ENCODE results near the gene MAP2K2. TPM values are rescaled to one million over a fixed set of nuclear protein-coding genes. Genes with fewer than 3 reads are reported as not detected.

MAP2K2 gene
- 184 TPM for polyA plus RNA-seq (2013, experiment 1 of 2)
- 179 TPM for polyA plus RNA-seq (2013, experiment 2 of 2)

GRCh38 chr19:4123615-4124568 is at the start of gene MAP2K2:
Gene MAP2K2 (minus strand): TSS chr19:4124122. CDS start chr19:4123875, 247 bp downstream.
- Histone ChIP-seq H2BK5ac (ENCODE audit: low read depth, low read length, poor library complexity, severe bottlenecking) (peak within 1 kb of the TSS; percentile 50), H2BK12ac (ENCODE audit: low read length in 2 of 2) (peak within 1 kb of the TSS; percentile 26 to 54), H3K4me1 (ENCODE audit: control insufficient read depth, insufficient read depth, low read depth, low read length) (peaks cover 23% of the 10 kb centered on the region), H3K14ac (ENCODE audit: low read length in 2 of 2) (peak within 1 kb of the TSS in 1 of 2 experiments; percentile 99), H3K4ac (ENCODE audit: low read depth in 1 of 2, low read length in 2 of 2) (peak within 1 kb of the TSS; percentile 35 to 87), H2AK5ac (ENCODE audit: low read length, severe bottlenecking) (peak within 1 kb of the TSS; percentile 70), H3K36me3 (ENCODE audit: control insufficient read depth in 1 of 2, insufficient read depth in 2 of 2, low read depth in 1 of 2, low read length in 2 of 2) (peaks cover 9 to 19% of the 10 kb centered on the region in 2 experiments), H3K18ac (ENCODE audit: low read depth in 1 of 2, low read length in 2 of 2) (peak within 1 kb of the TSS; percentile 94 to 97), H3K27me3 (ENCODE audit: control insufficient read depth in 1 of 2, insufficient read depth in 1 of 2, low read length in 2 of 2) (no peaks in the 10 kb centered on the region), H3K27ac (ENCODE audit: low read length, poor library complexity, severe bottlenecking) (peak within 1 kb of the TSS; percentile 59), H2BK120ac (ENCODE audit: low read depth, low read length) (peak within 1 kb of the TSS; percentile 77), H3K9me3 (ENCODE audit: control insufficient read depth, low read length) (no peaks in the 10 kb centered on the region), H3K9ac (ENCODE audit: low read length) (peak within 1 kb of the TSS; percentile 97), H3K4me2 (ENCODE audit: low read length, poor library complexity, severe bottlenecking) (peak within 1 kb of the TSS; percentile 98), H2AFZ (ENCODE audit: low read depth, low read length) (peak within 1 kb of the TSS; percentile 60), H3K4me3 (ENCODE audit: insufficient read depth in 1 of 2, low read depth in 1 of 2, low read length in 2 of 2) (peak within 1 kb of the TSS; percentile 98), H3K79me1 (replicated peaks; ENCODE audit: low read length, poor library complexity, severe bottlenecking) (peaks cover 5% of the 10 kb centered on the region), H4K8ac (ENCODE audit: low read length) (peak within 1 kb of the TSS; percentile 95), H4K91ac (ENCODE audit: low read length) (peak within 1 kb of the TSS; percentile 77), H2BK15ac (ENCODE audit: low read depth, poor library complexity, severe bottlenecking) (peak within 1 kb of the TSS; percentile 69), H3K23ac (ENCODE audit: low read length in 2 of 2) (peak within 1 kb of the TSS; percentile 47 to 77)
- WGBS, result 11% methylated on average over 63 of the region's 102 CpGs
- peak; percentile 90 for DNase-seq

GRCh38 chr19:4172861-4173473 is 49.0 kb upstream of the MAP2K2 start:
- Histone ChIP-seq H4K8ac (ENCODE audit: low read length) (no peak overlapping the region), H3K14ac (ENCODE audit: low read length in 2 of 2) (no peak overlapping the region), H3K4me3 (ENCODE audit: insufficient read depth in 1 of 2, low read depth in 1 of 2, low read length in 2 of 2) (peak overlapping the region; percentile 14 to 24), H2AK5ac (ENCODE audit: low read length, severe bottlenecking) (no peak overlapping the region), H3K36me3 (ENCODE audit: control insufficient read depth in 1 of 2, insufficient read depth in 2 of 2, low read depth in 1 of 2, low read length in 2 of 2) (peaks cover 17 to 33% of the 10 kb centered on the region in 2 experiments), H3K27me3 (ENCODE audit: control insufficient read depth in 1 of 2, insufficient read depth in 1 of 2, low read length in 2 of 2) (peaks cover 32 to 33% of the 10 kb centered on the region in 2 experiments), H2AFZ (ENCODE audit: low read depth, low read length) (no peak overlapping the region), H3K4ac (ENCODE audit: low read depth in 1 of 2, low read length in 2 of 2) (no peak overlapping the region), H4K91ac (ENCODE audit: low read length) (no peak overlapping the region), H3K79me1 (replicated peaks; ENCODE audit: low read length, poor library complexity, severe bottlenecking) (no peaks in the 10 kb centered on the region), H2BK15ac (ENCODE audit: low read depth, poor library complexity, severe bottlenecking) (no peak overlapping the region), H3K27ac (ENCODE audit: low read length, poor library complexity, severe bottlenecking) (no peak overlapping the region), H3K9me3 (ENCODE audit: control insufficient read depth, low read length) (no peaks in the 10 kb centered on the region), H3K4me1 (ENCODE audit: control insufficient read depth, insufficient read depth, low read depth, low read length) (peaks cover 9% of the 10 kb centered on the region), H2BK12ac (ENCODE audit: low read length in 2 of 2) (no peak overlapping the region), H3K4me2 (ENCODE audit: low read length, poor library complexity, severe bottlenecking) (peak overlapping the region; percentile 52), H2BK120ac (ENCODE audit: low read depth, low read length) (no peak overlapping the region), H2BK5ac (ENCODE audit: low read depth, low read length, poor library complexity, severe bottlenecking) (no peak overlapping the region), H3K18ac (ENCODE audit: low read depth in 1 of 2, low read length in 2 of 2) (no peak overlapping the region), H3K23ac (ENCODE audit: low read length in 2 of 2) (no peak overlapping the region), H3K9ac (ENCODE audit: low read length) (no peak overlapping the region)
- 14% methylated on average over 37 of the region's 45 CpGs for WGBS
- peak; percentile 52 for DNase-seq

DNA sequence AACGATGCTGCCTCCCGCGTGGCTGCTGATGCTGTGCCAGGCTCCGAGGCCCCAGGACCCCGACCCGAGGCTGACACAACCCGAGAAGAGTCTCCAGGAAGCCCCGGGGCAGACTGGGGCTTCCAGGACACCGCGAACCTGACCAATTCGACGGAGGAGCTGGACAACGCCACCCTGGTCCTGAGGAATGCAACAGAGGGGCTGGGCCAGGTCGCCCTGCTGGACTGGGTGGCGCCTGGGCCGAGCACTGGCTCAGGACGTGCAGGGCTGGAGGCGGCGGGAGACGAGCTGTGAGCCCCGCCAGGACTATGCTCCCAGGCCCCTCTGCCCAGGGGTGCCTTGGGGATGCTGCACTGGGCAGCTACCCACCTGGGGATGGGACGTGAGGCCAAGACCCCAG is 47.8 kb upstream of the MAP2K2 start:
- H3K79me1 ChIP-seq (replicated peaks; ENCODE audit: low read length, poor library complexity, severe bottlenecking), result no peaks in the 10 kb centered on the region
- H3K9ac ChIP-seq (ENCODE audit: low read length), result no peak overlapping the region
- H2BK12ac ChIP-seq (ENCODE audit: low read length in 2 of 2), result no peak overlapping the region
- WGBS, result 66% methylated on average over 22 of the region's 22 CpGs
- H3K4ac ChIP-seq (ENCODE audit: low read depth in 1 of 2, low read length in 2 of 2), result no peak overlapping the region
- no peak overlapping the region for H3K23ac ChIP-seq (ENCODE audit: low read length in 2 of 2)
- H3K4me3 ChIP-seq (ENCODE audit: insufficient read depth in 1 of 2, low read depth in 1 of 2, low read length in 2 of 2), result no peak overlapping the region
- no peak overlapping the region for H2BK15ac ChIP-seq (ENCODE audit: low read depth, poor library complexity, severe bottlenecking)
- H4K8ac ChIP-seq (ENCODE audit: low read length), result no peak overlapping the region
- no peak overlapping the region for H3K14ac ChIP-seq (ENCODE audit: low read length in 2 of 2)
- peak overlapping the region; percentile 15 for H4K91ac ChIP-seq (ENCODE audit: low read length)
- no peak overlapping the region for H3K4me2 ChIP-seq (ENCODE audit: low read length, poor library complexity, severe bottlenecking)
- peaks cover 34 to 38% of the 10 kb centered on the region in 2 experiments for H3K27me3 ChIP-seq (ENCODE audit: control insufficient read depth in 1 of 2, insufficient read depth in 1 of 2, low read length in 2 of 2)
- H2BK5ac ChIP-seq (ENCODE audit: low read depth, low read length, poor library complexity, severe bottlenecking), result no peak overlapping the region
- peaks cover 9% of the 10 kb centered on the region for H3K4me1 ChIP-seq (ENCODE audit: control insufficient read depth, insufficient read depth, low read depth, low read length)
- no peak overlapping the region for H2BK120ac ChIP-seq (ENCODE audit: low read depth, low read length)
- H3K18ac ChIP-seq (ENCODE audit: low read depth in 1 of 2, low read length in 2 of 2), result no peak overlapping the region
- H3K27ac ChIP-seq (ENCODE audit: low read length, poor library complexity, severe bottlenecking), result no peak overlapping the region
- H2AFZ ChIP-seq (ENCODE audit: low read depth, low read length), result no peak overlapping the region
- H3K36me3 ChIP-seq (ENCODE audit: control insufficient read depth in 1 of 2, insufficient read depth in 2 of 2, low read depth in 1 of 2, low read length in 2 of 2), result peaks cover 13 to 27% of the 10 kb centered on the region in 2 experiments
- H3K9me3 ChIP-seq (ENCODE audit: control insufficient read depth, low read length), result no peaks in the 10 kb centered on the region
- no peak overlapping the region for H2AK5ac ChIP-seq (ENCODE audit: low read length, severe bottlenecking)
- DNase-seq, result no peak

- Histone ChIP-seq H3K4me1 (ENCODE audit: control insufficient read depth, insufficient read depth, low read depth, low read length) (no peaks in the 10 kb centered on the region), H3K27ac (ENCODE audit: low read length, poor library complexity, severe bottlenecking) (no peak overlapping the region)
These were observed 40.3 kb upstream of the MAP2K2 start for GRCh38 chr19:4164262-4164661.

More at GRCh38 chr19:4164262-4164661, 40.3 kb upstream of the MAP2K2 start:
- Histone ChIP-seq H3K9me3 (ENCODE audit: control insufficient read depth, low read length) (no peaks in the 10 kb centered on the region), H2BK12ac (ENCODE audit: low read length in 2 of 2) (no peak overlapping the region), H2BK15ac (ENCODE audit: low read depth, poor library complexity, severe bottlenecking) (no peak overlapping the region), H3K4ac (ENCODE audit: low read depth in 1 of 2, low read length in 2 of 2) (no peak overlapping the region), H3K27me3 (ENCODE audit: control insufficient read depth in 1 of 2, insufficient read depth in 1 of 2, low read length in 2 of 2) (peaks cover 14 to 36% of the 10 kb centered on the region in 2 experiments), H3K4me2 (ENCODE audit: low read length, poor library complexity, severe bottlenecking) (no peak overlapping the region), H4K91ac (ENCODE audit: low read length) (peak overlapping the region; percentile 46), H3K14ac (ENCODE audit: low read length in 2 of 2) (no peak overlapping the region), H2BK120ac (ENCODE audit: low read depth, low read length) (no peak overlapping the region), H3K79me1 (replicated peaks; ENCODE audit: low read length, poor library complexity, severe bottlenecking) (no peaks in the 10 kb centered on the region), H3K36me3 (ENCODE audit: control insufficient read depth in 1 of 2, insufficient read depth in 2 of 2, low read depth in 1 of 2, low read length in 2 of 2) (no peaks in the 10 kb centered on the region), H3K18ac (ENCODE audit: low read depth in 1 of 2, low read length in 2 of 2) (no peak overlapping the region), H3K9ac (ENCODE audit: low read length) (no peak overlapping the region), H2BK5ac (ENCODE audit: low read depth, low read length, poor library complexity, severe bottlenecking) (no peak overlapping the region), H4K8ac (ENCODE audit: low read length) (no peak overlapping the region), H3K4me3 (ENCODE audit: insufficient read depth in 1 of 2, low read depth in 1 of 2, low read length in 2 of 2) (no peak overlapping the region), H2AFZ (ENCODE audit: low read depth, low read length) (no peak overlapping the region), H2AK5ac (ENCODE audit: low read length, severe bottlenecking) (no peak overlapping the region), H3K23ac (ENCODE audit: low read length in 2 of 2) (no peak overlapping the region)
- DNase-seq, result no peak
- 76% methylated on average over 11 of the region's 11 CpGs for WGBS
